Measurements from ENCODE around the gene PRSS16. TPM values are rescaled to one million over a fixed set of nuclear protein-coding genes. Genes with fewer than 3 reads are reported as not detected.
"Not testable (repeated sequence)": the region's sequence is repeated elsewhere in the genome, so short reads cannot be mapped to it uniquely, and the experiment has no call there.

Gene PRSS16
- total and polyA plus RNA-seq, 7 donors = 0.08 TPM; not detected in 6

DNA sequence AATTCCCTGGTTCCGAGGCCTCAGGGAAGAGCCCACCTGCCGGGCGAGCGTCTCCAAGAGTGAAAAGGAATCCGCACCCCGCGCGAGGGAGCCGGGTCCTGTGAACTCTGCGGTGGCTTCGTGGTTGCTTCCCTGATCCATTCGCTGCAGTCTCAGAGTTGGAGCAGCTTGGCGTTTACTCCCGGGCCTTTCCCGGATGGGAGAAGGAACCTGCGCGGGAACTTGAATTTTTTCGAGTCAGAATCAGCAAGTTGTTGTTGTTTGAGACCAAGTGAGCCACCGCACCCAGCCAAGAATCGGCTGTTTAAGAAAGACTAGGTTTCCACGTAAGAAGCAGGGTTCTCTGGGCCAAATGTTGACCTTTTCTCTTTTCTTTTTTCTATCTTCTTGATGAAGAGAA lies 12.9 kb downstream of the PRSS16 start:
- Histone ChIP-seq H3K4me3 (no peak overlapping the region), H3K4me1 (no peaks in the 10 kb centered on the region), H3K27ac (no peak overlapping the region), H3K27me3 (ENCODE audit: insufficient read depth in 3 of 3, low read length in 2 of 3) (peaks cover 7 to 77% (median 8%) of the 10 kb centered on the region in 3 donors), H3K36me3 (ENCODE audit: insufficient read depth in 1 of 2, low read depth in 1 of 2) (no peaks in the 10 kb centered on the region), H3K9me3 (no peaks in the 10 kb centered on the region)
- DNase-seq = no peak
- intact Hi-C loops (cut with DNase I) = loop anchor here in 1 of 2 donors (5.0 kb wide), 1 partner anchor 277 kb away; no protein-coding TSS in a partner anchor
- ATAC-seq = no peak
- TF ChIP-seq, protein P1, sequence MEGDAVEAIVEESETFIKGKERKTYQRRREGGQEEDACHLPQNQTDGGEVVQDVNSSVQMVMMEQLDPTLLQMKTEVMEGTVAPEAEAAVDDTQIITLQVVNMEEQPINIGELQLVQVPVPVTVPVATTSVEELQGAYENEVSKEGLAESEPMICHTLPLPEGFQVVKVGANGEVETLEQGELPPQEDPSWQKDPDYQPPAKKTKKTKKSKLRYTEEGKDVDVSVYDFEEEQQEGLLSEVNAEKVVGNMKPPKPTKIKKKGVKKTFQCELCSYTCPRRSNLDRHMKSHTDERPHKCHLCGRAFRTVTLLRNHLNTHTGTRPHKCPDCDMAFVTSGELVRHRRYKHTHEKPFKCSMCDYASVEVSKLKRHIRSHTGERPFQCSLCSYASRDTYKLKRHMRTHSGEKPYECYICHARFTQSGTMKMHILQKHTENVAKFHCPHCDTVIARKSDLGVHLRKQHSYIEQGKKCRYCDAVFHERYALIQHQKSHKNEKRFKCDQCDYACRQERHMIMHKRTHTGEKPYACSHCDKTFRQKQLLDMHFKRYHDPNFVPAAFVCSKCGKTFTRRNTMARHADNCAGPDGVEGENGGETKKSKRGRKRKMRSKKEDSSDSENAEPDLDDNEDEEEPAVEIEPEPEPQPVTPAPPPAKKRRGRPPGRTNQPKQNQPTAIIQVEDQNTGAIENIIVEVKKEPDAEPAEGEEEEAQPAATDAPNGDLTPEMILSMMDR (IDR thresholded peaks at IDR 0.05) = no peak
- WGBS, 3 donors = 2 to 4% (median 3%) methylated on average over 21 of the region's 21 CpGs

DNA sequence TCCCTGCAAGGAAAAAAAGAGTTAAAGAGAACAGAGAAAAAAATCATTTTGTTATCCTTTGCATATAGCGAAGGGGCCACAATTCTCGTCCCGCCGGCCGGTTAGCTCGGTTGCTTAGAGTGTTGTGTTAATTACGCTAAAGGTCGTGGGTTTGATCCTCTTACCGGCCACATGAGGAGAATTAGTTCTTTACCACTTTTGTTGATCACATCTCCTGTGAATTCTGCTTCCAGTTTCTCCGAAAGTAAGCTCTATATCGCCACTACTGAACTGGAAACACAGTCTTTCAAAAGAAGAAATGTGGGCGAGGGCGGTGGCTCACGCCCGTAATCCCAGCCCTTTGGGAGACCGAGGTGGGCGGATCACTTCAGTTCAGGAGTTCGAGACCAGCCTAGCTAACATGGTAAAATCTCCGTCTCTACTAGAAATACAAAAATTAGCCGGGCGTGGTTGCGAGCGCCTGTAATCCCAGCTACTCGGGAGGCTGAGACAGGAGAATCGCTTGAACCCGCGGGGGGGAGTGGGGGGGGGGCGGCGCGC lies 13.4 kb downstream of the PRSS16 start:
- Histone ChIP-seq H3K4me3 (no peak overlapping the region), H3K36me3 (ENCODE audit: insufficient read depth in 1 of 2, low read depth in 1 of 2) (no peaks in the 10 kb centered on the region), H3K4me1 (no peaks in the 10 kb centered on the region), H3K9me3 (no peaks in the 10 kb centered on the region), H3K27ac (no peak overlapping the region), H3K27me3 (ENCODE audit: insufficient read depth in 3 of 3, low read length in 2 of 3) (peaks cover 7 to 77% (median 8%) of the 10 kb centered on the region in 3 donors)
- intact Hi-C loops (cut with DNase I) = loop anchor here in 1 of 2 donors (5.0 kb wide), 1 partner anchor 276 kb away; no protein-coding TSS in a partner anchor
- 4 to 8% (median 6%) methylated on average over 27 to 30 of the region's 30 CpGs for WGBS, 3 donors
- TF ChIP-seq, protein P1 (IDR thresholded peaks at IDR 0.05) = no peak
- DNase-seq (no peak), ATAC-seq (no peak)

DNA sequence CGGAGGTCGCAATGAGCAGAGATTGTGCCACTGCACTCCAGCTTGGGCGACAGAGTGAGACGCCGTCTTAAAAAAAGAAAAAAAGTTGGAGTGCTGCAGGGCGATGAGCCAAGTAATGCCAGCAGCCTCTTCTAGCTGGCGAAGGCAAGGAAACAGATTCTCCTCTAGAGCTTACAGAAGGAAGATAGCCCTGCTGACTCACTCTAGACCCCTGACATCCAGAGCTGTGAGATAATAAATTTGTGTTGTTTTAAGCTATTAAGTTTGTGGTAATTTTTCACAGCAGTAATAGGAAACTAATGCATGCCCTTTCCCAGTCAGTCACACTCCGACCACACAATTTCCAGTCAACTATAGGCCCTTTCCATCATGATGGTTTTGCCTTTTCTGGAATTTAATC lies 16.4 kb downstream of the PRSS16 start:
- Histone ChIP-seq H3K4me3 (no peak overlapping the region), H3K27me3 (ENCODE audit: insufficient read depth in 3 of 3, low read length in 2 of 3) (peaks cover 3 to 82% (median 12%) of the 10 kb centered on the region in 3 donors), H3K9me3 (no peaks in the 10 kb centered on the region), H3K27ac (no peak overlapping the region), H3K4me1 (no peaks in the 10 kb centered on the region), H3K36me3 (ENCODE audit: insufficient read depth in 1 of 2, low read depth in 1 of 2) (no peaks in the 10 kb centered on the region)
- ATAC-seq (no peak), DNase-seq (no peak)
- 55 to 66% (median 61%) methylated on average over 8 of the region's 8 CpGs for WGBS, 3 donors
- intact Hi-C loops (cut with DNase I) = loop anchor here in 1 of 2 donors (5.0 kb wide), 1 partner anchor 273 kb away; no protein-coding TSS in a partner anchor
- TF ChIP-seq, protein P1 (IDR thresholded peaks at IDR 0.05) = no peak

DNA sequence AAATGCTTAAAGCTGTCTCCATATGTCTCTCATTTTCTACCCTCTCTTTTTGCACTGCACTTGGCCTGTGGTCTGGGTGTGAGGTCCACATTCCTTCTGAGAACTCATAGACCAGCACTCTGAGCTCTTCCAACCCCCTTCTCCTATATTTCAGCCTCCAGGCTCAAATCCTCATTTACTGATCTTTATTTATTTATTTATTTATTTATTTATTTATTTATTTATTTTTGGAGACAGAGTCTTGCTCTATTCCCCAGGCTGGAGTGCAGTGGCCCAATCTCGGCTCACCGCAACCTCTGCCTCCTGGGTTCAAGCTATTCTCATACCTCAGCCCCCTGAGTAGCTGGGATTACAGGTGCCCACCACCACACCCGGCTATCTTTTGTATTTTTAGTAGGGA lies 19.5 kb downstream of the PRSS16 start:
- H3K4me1 ChIP-seq; DNase-seq; H3K36me3 ChIP-seq (ENCODE audit: insufficient read depth in 1 of 2, low read depth in 1 of 2); ATAC-seq; H3K4me3 ChIP-seq; H3K9me3 ChIP-seq; intact Hi-C loops (cut with DNase I); H3K27ac ChIP-seq: not testable (repeated sequence)
- H3K27me3 ChIP-seq (ENCODE audit: insufficient read depth in 3 of 3, low read length in 2 of 3) = peaks cover 3 to 61% (median 4%) of the 10 kb centered on the region in 3 donors
- WGBS, 3 donors = 85 to 95% (median 91%) methylated on average over 3 of the region's 3 CpGs

DNA sequence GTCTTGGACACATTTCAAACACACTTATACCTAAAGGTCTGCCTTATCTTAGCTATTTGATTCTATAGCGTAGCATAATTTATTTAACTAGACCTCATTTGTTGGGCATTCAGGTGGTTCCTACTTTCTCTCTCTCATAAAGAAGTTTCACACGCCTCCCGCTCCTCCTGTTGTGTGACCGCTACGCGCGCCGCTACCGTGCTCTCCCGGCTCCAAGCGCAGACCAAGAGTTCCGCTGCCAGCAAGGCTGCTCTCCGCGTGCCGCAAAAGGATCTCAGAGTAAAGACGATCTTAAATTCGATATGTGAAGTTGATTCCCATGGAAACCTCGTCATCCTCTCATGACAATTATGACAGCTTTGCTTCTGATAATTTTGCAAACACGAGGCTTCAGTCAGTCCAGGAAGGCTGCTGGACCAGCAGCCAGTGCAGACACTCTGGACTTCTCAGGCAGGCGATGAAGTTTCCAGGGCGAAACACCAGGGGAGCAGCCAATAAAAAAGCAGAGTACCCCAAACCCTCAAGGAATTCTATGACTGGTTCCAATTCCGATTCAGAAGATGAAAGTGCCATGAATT lies 20.4 kb downstream of the PRSS16 start:
- no peaks in the 10 kb centered on the region for H3K4me1 ChIP-seq
- DNase-seq = no peak
- TF ChIP-seq, protein P1 (IDR thresholded peaks at IDR 0.05) = no peak

More for the DNA sequence above, 20.4 kb downstream of the PRSS16 start:
- 7 to 12% (median 7%) methylated on average over 22 of the region's 22 CpGs for WGBS, 3 donors
- Histone ChIP-seq H3K4me3 (no peak overlapping the region), H3K9me3 (no peaks in the 10 kb centered on the region), H3K27me3 (ENCODE audit: insufficient read depth in 3 of 3, low read length in 2 of 3) (peaks cover 3 to 59% (median 6%) of the 10 kb centered on the region in 3 donors), H3K36me3 (ENCODE audit: insufficient read depth in 1 of 2, low read depth in 1 of 2) (no peaks in the 10 kb centered on the region), H3K27ac (no peak overlapping the region)
- intact Hi-C loops (cut with DNase I) = no loop called here
- no peak for ATAC-seq
